Eye (tissue), 1 donor: ENCODE measurements around the gene SRA1.

Experiments used
- DNase-seq: peaks from one replicate; pipeline ENCODE4 v3.0.0-alpha.2; 2015

The SRA1 gene

GRCh38 chr5:140549237-140550144 lies 7.8 kb downstream of the SRA1 start:
- DNase-seq, result peak; percentile 15

- DNase-seq, result no peak
These were observed 8.5 kb downstream of the SRA1 start for GRCh38 chr5:140548791-140549190.

GRCh38 chr5:140548300-140548688 lies 9.0 kb downstream of the SRA1 start:
- no peak for DNase-seq

GRCh38 chr5:140547508-140548299 lies 9.6 kb downstream of the SRA1 start, which contains the start of gene EIF4EBP3:
EIF4EBP3 (plus strand) TSS chr5:140547662; CDS start chr5:140547738, 76 bp downstream.
- peak; percentile 97 for DNase-seq

GRCh38 chr5:140546851-140547507 lies 10.3 kb downstream of the SRA1 start:
- no peak for DNase-seq

GRCh38 chr5:140545606-140546005 lies 11.7 kb downstream of the SRA1 start:
- DNase-seq, result no peak

GRCh38 chr5:140544986-140545385 lies 12.3 kb downstream of the SRA1 start:
- no peak for DNase-seq

- no peak for DNase-seq
These were observed 14.3 kb downstream of the SRA1 start for GRCh38 chr5:140542972-140543371.

- no peak for DNase-seq
These were observed 17.0 kb downstream of the SRA1 start for GRCh38 chr5:140540227-140540626.

- no peak for DNase-seq
These were observed 33.3 kb downstream of the SRA1 start for GRCh38 chr5:140524003-140524402.

- DNase-seq, result no peak
These were observed 44.1 kb downstream of the SRA1 start for GRCh38 chr5:140513124-140513523.

- DNase-seq, result no peak
These were observed 47.4 kb downstream of the SRA1 start for GRCh38 chr5:140509898-140510297.

- DNase-seq, result no peak
These were observed 54.4 kb downstream of the SRA1 start for GRCh38 chr5:140502834-140503233.
